Urinary bladder (tissue), 4 donors: ENCODE results near the gene B3GNT4. TPM values are rescaled to one million over a fixed set of nuclear protein-coding genes. Genes with fewer than 3 reads are reported as not detected.

Source experiments
- DNase-seq: peaks from one replicate; pipeline ENCODE4 v3.0.0-alpha.2; 2015; ENCODE audit errors: extremely low spot score
- H3K27ac ChIP-seq: one replicate; pipeline ENCODE4 v1.5.1; 2013; ENCODE audit warnings: low read depth, mild to moderate bottlenecking, moderate library complexity
- H3K36me3 ChIP-seq: one replicate; pipeline ENCODE4 v1.6.1; 2013; ENCODE audit warnings: mild to moderate bottlenecking, moderate library complexity; ENCODE audit not compliant: insufficient read depth
- H3K4me1 ChIP-seq: one replicate; pipeline ENCODE4 v1.6.1; 2013; ENCODE audit warnings: mild to moderate bottlenecking, moderate library complexity; ENCODE audit not compliant: insufficient read depth
- H3K4me3 ChIP-seq: one replicate; pipeline ENCODE4 v1.5.1; 2013; ENCODE audit warnings: low read depth, low read length
- WGBS: extraction: QIAGEN DNeasy Blood & Tissue Kit; methylation state at CpG from one replicate; pipeline ENCODE4 v1.1.7; 2013; 5-methylcytosine and 5-hydroxymethylcytosine counted together
- polyA plus RNA-seq: library from polyadenylated mRNA; stranded (reverse); fragments of 200-250 nt; gene quantifications from one replicate; pipeline ENCODE4 v1.2.3, GENCODE V29; 2013
- total RNA-seq: library from RNA; depleted of rRNA; stranded (reverse); fragments of >200 nt; gene quantifications from one replicate; pipeline ENCODE4 v1.2.3, GENCODE V29; 2014
- donor health status: healthy with polysubstance abuse.
- donor health status: healthy.

The B3GNT4 gene
- total RNA-seq: 0.16 TPM
- 0.57 TPM for polyA plus RNA-seq

GRCh38 chr12:122203301-122204166 is at the start of gene B3GNT4:
Gene B3GNT4 (plus strand): TSS chr12:122203709. CDS start chr12:122204619, 910 bp downstream.
- Histone ChIP-seq H3K4me1 (no peaks in the 10 kb centered on the region), H3K36me3 (peaks cover 2% of the 10 kb centered on the region), H3K4me3 (peak within 1 kb of the TSS; percentile 51), H3K27ac (no peak within 1 kb of the TSS)
- under 1% methylated on average over 104 of the region's 104 CpGs for WGBS
- no peak for DNase-seq

- H3K4me3 ChIP-seq: no peak overlapping the region
- H3K4me1 ChIP-seq: no peaks in the 10 kb centered on the region
- WGBS: 73% methylated on average over 10 of the region's 10 CpGs
- no peaks in the 10 kb centered on the region for H3K36me3 ChIP-seq
- no peak overlapping the region for H3K27ac ChIP-seq
- DNase-seq: no peak
These were observed 47.8 kb upstream of the B3GNT4 start for GRCh38 chr12:122155705-122156104.

GRCh38 chr12:122158700-122159285 is 44.7 kb upstream of the B3GNT4 start:
- no peak overlapping the region for H3K27ac ChIP-seq
- no peak overlapping the region for H3K4me3 ChIP-seq
- DNase-seq: no peak
- H3K36me3 ChIP-seq: no peaks in the 10 kb centered on the region
- 89% methylated on average over 7 of the region's 7 CpGs for WGBS
- H3K4me1 ChIP-seq: no peaks in the 10 kb centered on the region

- 62% methylated on average over 4 of the region's 4 CpGs for WGBS
These were observed 43.6 kb upstream of the B3GNT4 start for GRCh38 chr12:122159882-122160281.

GRCh38 chr12:122160761-122161160 is 42.7 kb upstream of the B3GNT4 start:
- no peak for DNase-seq
- Histone ChIP-seq H3K4me3 (no peak overlapping the region), H3K4me1 (no peaks in the 10 kb centered on the region), H3K27ac (no peak overlapping the region), H3K36me3 (no peaks in the 10 kb centered on the region)
- WGBS: 81% methylated on average over 11 of the region's 11 CpGs

More at GRCh38 chr12:122159882-122160281, 43.6 kb upstream of the B3GNT4 start:
- no peak overlapping the region for H3K4me3 ChIP-seq
- no peak overlapping the region for H3K27ac ChIP-seq
- H3K4me1 ChIP-seq: no peaks in the 10 kb centered on the region
- no peaks in the 10 kb centered on the region for H3K36me3 ChIP-seq
- no peak for DNase-seq

GRCh38 chr12:122161682-122162081 is 41.8 kb upstream of the B3GNT4 start:
- no peak for DNase-seq
- Histone ChIP-seq H3K4me3 (no peak overlapping the region), H3K4me1 (no peaks in the 10 kb centered on the region), H3K27ac (no peak overlapping the region), H3K36me3 (no peaks in the 10 kb centered on the region)
- 64% methylated on average over 8 of the region's 8 CpGs for WGBS

- WGBS: 79% methylated on average over 3 of the region's 3 CpGs
- H3K4me1 ChIP-seq: no peaks in the 10 kb centered on the region
- DNase-seq: no peak
These were observed 40.5 kb upstream of the B3GNT4 start for GRCh38 chr12:122162976-122163375.

GRCh38 chr12:122166422-122167349 is 36.8 kb upstream of the B3GNT4 start:
- Histone ChIP-seq H3K27ac (no peak overlapping the region), H3K4me1 (no peaks in the 10 kb centered on the region), H3K36me3 (no peaks in the 10 kb centered on the region), H3K4me3 (no peak overlapping the region)
- DNase-seq: no peak
- WGBS: 79% methylated on average over 22 of the region's 22 CpGs

More at GRCh38 chr12:122162976-122163375, 40.5 kb upstream of the B3GNT4 start:
- H3K4me3 ChIP-seq: no peak overlapping the region
- H3K36me3 ChIP-seq: no peaks in the 10 kb centered on the region
- H3K27ac ChIP-seq: no peak overlapping the region

- WGBS: 87% methylated on average over 10 of the region's 10 CpGs
- H3K4me3 ChIP-seq: no peak overlapping the region
These were observed 36.1 kb upstream of the B3GNT4 start for GRCh38 chr12:122167356-122167925.

GRCh38 chr12:122168492-122168891 is 35.0 kb upstream of the B3GNT4 start:
- WGBS: 93% methylated on average over 3 of the region's 3 CpGs

More at GRCh38 chr12:122167356-122167925, 36.1 kb upstream of the B3GNT4 start:
- DNase-seq: no peak
- H3K36me3 ChIP-seq: no peaks in the 10 kb centered on the region
- H3K4me1 ChIP-seq: no peaks in the 10 kb centered on the region
- H3K27ac ChIP-seq: no peak overlapping the region

GRCh38 chr12:122171399-122171798 is 32.1 kb upstream of the B3GNT4 start:
- Histone ChIP-seq H3K27ac (no peak overlapping the region), H3K4me3 (no peak overlapping the region), H3K36me3 (no peaks in the 10 kb centered on the region), H3K4me1 (no peaks in the 10 kb centered on the region)
- DNase-seq: no peak
- 89% methylated on average over 5 of the region's 5 CpGs for WGBS

More at GRCh38 chr12:122168492-122168891, 35.0 kb upstream of the B3GNT4 start:
- no peaks in the 10 kb centered on the region for H3K4me1 ChIP-seq
- no peak for DNase-seq
- H3K27ac ChIP-seq: no peak overlapping the region
- no peak overlapping the region for H3K4me3 ChIP-seq
- no peaks in the 10 kb centered on the region for H3K36me3 ChIP-seq

- Histone ChIP-seq H3K27ac (no peak overlapping the region), H3K4me1 (no peaks in the 10 kb centered on the region), H3K36me3 (no peaks in the 10 kb centered on the region), H3K4me3 (no peak overlapping the region)
- no peak for DNase-seq
- WGBS: 71% methylated on average over 17 of the region's 17 CpGs
These were observed 31.1 kb upstream of the B3GNT4 start for GRCh38 chr12:122172262-122172939.
